GM23338 (cell line): ENCODE results near the gene CASP10.

Experiments used
- CTCF ChIP-seq, 2 experiments: fragments of 200-600 bp in 1 of 2; sonication (generic) in 1 of 2; conservative IDR thresholded peaks; 2 replicates each; pipeline versions ENCODE4 v1.5.1 to v1.6.1; 2016 to 2017; ENCODE audit warnings: antibody characterized with exemption in 2 of 2, low read depth in 2 of 2, mild to moderate bottlenecking in 2 of 2, moderate library complexity in 1 of 2
- EZH2 ChIP-seq: fragments of 200-600 bp; sonication (generic); IDR thresholded peaks from one replicate; pipeline ENCODE4 v1.8.0; 2017; ENCODE audit warnings: antibody characterized with exemption, mild to moderate bottlenecking, low read depth; ENCODE audit not compliant: unreplicated experiment
- EZH2phosphoT487 ChIP-seq: fragments of 200-600 bp; sonication (generic); IDR thresholded peaks from one replicate; pipeline ENCODE4 v1.8.1; 2018; ENCODE audit warnings: antibody characterized with exemption; ENCODE audit not compliant: unreplicated experiment
- POLR2AphosphoS5 ChIP-seq: IDR thresholded peaks from 2 replicates; pipeline ENCODE4 v1.6.1; 2016; ENCODE audit warnings: antibody characterized with exemption, low read depth
- REST ChIP-seq: IDR thresholded peaks from one replicate; pipeline ENCODE4 v1.6.1; 2018; ENCODE audit warnings: antibody characterized with exemption; ENCODE audit not compliant: unreplicated experiment

- no peak for TF ChIP-seq CTCF (conservative IDR thresholded peaks at IDR 0.05; ENCODE audit: low read depth in 2 of 2)
- no peak for TF ChIP-seq EZH2
- TF ChIP-seq EZH2phosphoT487: no peak
- no peak for TF ChIP-seq POLR2AphosphoS5
- no peak for TF ChIP-seq REST
Measured at GRCh38 chr2:201152517-201152916, 30.4 kb upstream of the CASP10 start.
